T-cell (primary cell): ENCODE data around the gene GABRP. TPM values are rescaled to one million over a fixed set of nuclear protein-coding genes. Genes with fewer than 3 reads are reported as not detected.
A peak's percentile ranks its signal among the peaks of the same experiment; 100 is the strongest.

Experiments
- ATAC-seq, 4 experiments: fragments of 200-7000 bp in 3 of 4; fragments of 150-1000 bp in 1 of 4; cut with Tn5 transposase; replicated peaks in 1 of 4; 1 replicate in 3 of 4; 2 replicates in 1 of 4; pipeline ENCODE4 v1.10.0; 2021; ENCODE audit warnings: moderate library complexity in 3 of 4, mild to moderate bottlenecking in 2 of 4, moderate number of reproducible peaks in 1 of 4
- CTCF ChIA-PET, 2 donors: fragments of 300-600 bp; sonication (Branson Sonifier 250); formaldehyde crosslinking; loops; one replicate each; lab custom pipeline; 2022; ENCODE audit warnings: antibody characterized with exemption in 2 of 2; lab: Charles Lee
- POLR2A ChIA-PET, 2 donors: fragments of 300-600 bp; sonication (Branson Sonifier 250); formaldehyde crosslinking; loops; one replicate each; lab custom pipeline; 2022; ENCODE audit warnings: antibody characterized with exemption in 2 of 2; lab: Charles Lee
- DNase-seq, 35 experiments: peaks; one replicate each; pipeline versions ENCODE4 v3.0.0 to v3.0.0-alpha.2; 2013 to 2023
- H3K27ac ChIP-seq: one replicate; pipeline ENCODE4 v1.5.1; 2013; ENCODE audit warnings: low read length
- H3K27me3 ChIP-seq, 2 experiments: replicated peaks in 1 of 2; 1 replicate in 1 of 2; 2 replicates in 1 of 2; pipeline versions ENCODE4 v1.6.1 to v1.7.0; 2013; ENCODE audit warnings: low read length in 1 of 2, mixed read lengths in 1 of 2; ENCODE audit not compliant: control insufficient read depth in 2 of 2, insufficient read depth in 2 of 2; ENCODE audit errors: extremely low read depth in 1 of 2
- H3K36me3 ChIP-seq, 2 donors: 1 replicate in 1 of 2; 2 replicates in 1 of 2; pipeline versions ENCODE4 v1.6.1 to v1.7.0; 2013; ENCODE audit warnings: low read length in 1 of 2; ENCODE audit not compliant: control insufficient read depth in 2 of 2, insufficient read depth in 1 of 2; ENCODE audit errors: extremely low read depth in 1 of 2
- H3K4me1 ChIP-seq, 2 experiments: 1 replicate in 1 of 2; 2 replicates in 1 of 2; pipeline versions ENCODE4 v1.6.1 to v1.7.0; 2013; ENCODE audit warnings: low read length in 2 of 2, mixed read lengths in 1 of 2; ENCODE audit not compliant: insufficient read depth in 2 of 2, control insufficient read depth in 1 of 2; ENCODE audit errors: extremely low read depth in 1 of 2
- H3K4me3 ChIP-seq, 2 donors: 1 replicate in 1 of 2; 2 replicates in 1 of 2; pipeline versions ENCODE4 v1.5.1 to v1.7.0; 2013; ENCODE audit warnings: mild to moderate bottlenecking in 2 of 2, low read length in 1 of 2, moderate library complexity in 1 of 2; ENCODE audit not compliant: control insufficient read depth in 1 of 2; ENCODE audit errors: extremely low read depth in 1 of 2
- H3K9me3 ChIP-seq: 2 replicates; pipeline ENCODE4 v1.7.0; 2013
- H3K27ac Mint-ChIP-seq, 2 donors: one replicate each; pipeline ENCODE4 v1.8.0; 2020 to 2021; ENCODE audit warnings: mild to moderate bottlenecking in 2 of 2, mixed read lengths in 2 of 2
- H3K27me3 Mint-ChIP-seq, 2 donors: one replicate each; pipeline ENCODE4 v1.8.0; 2021 to 2022; ENCODE audit warnings: mixed read lengths in 2 of 2
- H3K36me3 Mint-ChIP-seq: one replicate; pipeline ENCODE4 v1.8.0; 2021; ENCODE audit warnings: mixed read lengths
- H3K4me1 Mint-ChIP-seq, 3 donors: one replicate each; pipeline ENCODE4 v1.8.0; 2020 to 2022; ENCODE audit warnings: mixed read lengths in 3 of 3, mild to moderate bottlenecking in 1 of 3
- H3K4me3 Mint-ChIP-seq, 3 donors: one replicate each; pipeline ENCODE4 v1.8.0; 2020 to 2022; ENCODE audit warnings: mild to moderate bottlenecking in 3 of 3, mixed read lengths in 3 of 3, moderate library complexity in 3 of 3
- H3K9me3 Mint-ChIP-seq, 3 donors: one replicate each; pipeline ENCODE4 v1.8.0; 2020 to 2022; ENCODE audit warnings: mixed read lengths in 3 of 3
- WGBS: methylation state at CpG from one replicate; pipeline ENCODE4 v1.1.5; 2013; ENCODE audit warnings: missing lambda C conversion rate; ENCODE audit not compliant: insufficient coverage; 5-methylcytosine and 5-hydroxymethylcytosine counted together
- total RNA-seq, 35 experiments: library from RNA in 6 of 35; stranded (reverse) in 6 of 35; fragments of 120-200 nt in 1 of 35; gene quantifications; one replicate each; pipeline versions ENCODE4 v1.2.1 to v1.2.4 and lab custom pipeline; 2013 to 2026

The GABRP gene
- total RNA-seq, 5 donors from 2014 or later (not counting 1 experiment from before 2014, with no cell fraction given) = 0.26 TPM; not detected in 4

DNA sequence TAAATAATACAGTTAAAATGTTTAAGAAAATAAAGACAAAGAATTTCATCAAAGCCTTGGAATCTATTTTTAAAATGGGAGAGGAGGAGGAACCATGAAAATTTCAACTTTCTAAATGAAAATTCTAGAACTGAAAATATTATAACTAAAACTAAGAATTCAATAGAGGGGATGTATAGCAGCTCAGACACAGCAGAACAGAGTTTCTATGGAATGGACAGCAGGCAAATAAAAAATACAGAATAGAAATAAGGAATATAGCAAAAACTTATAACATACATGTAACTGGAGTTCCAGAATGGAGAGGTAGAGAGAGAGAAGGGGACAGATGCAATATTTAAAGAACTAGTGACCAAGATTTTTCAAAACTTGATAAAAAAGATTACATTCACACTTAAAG is 76.9 kb downstream of the GABRP start:
- H3K4me3 Mint-ChIP-seq = peak overlapping the region in 1 of 3 donors; percentile 52
- POLR2A ChIA-PET = no interaction called here

DNA sequence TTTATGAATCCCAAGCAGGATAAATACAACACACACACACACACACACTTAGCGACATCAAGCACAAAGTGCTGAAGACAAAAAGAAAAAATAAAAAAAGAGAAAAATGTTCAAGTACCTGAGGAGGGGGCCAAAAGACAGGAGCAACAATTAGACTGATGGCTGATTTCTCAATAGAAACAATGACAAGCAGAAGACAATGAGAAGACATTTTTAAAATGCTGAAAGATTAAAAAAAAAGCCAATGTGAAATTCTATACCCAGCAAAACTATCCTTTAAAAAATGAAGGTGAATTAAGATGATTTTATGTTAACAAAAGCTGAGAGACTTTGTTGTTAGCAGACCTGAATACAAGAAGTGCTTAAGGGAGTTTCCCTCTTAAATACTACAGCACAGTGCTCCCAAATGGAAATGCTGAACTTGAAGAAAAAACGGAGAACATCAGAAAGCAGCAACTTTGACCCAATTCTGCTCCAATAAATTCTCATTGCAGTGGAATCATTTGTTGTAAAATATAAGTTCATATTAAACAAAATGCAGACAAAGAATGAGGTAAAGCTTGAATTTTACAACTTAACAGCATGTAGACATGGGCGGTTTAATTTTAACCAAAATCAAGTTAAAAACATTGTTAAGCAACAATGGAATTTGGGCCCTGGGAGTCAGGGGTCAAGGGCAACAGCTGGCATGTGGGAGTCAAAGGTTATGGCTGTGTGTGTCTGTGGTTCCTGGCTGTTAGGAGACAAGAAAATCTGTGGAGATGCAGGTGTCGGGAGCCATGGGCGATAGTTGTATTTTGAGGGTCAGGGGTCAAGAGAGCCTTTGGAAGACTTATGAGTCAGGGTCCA is 77.5 kb downstream of the GABRP start:
- DNase-seq (no peak), ATAC-seq (no peak)
- peaks cover 19 to 21% (median 20%) of the 10 kb centered on the region in 3 donors for H3K9me3 Mint-ChIP-seq
- peak overlapping the region in 1 of 3 donors; percentile 52 for H3K4me3 Mint-ChIP-seq
- Histone ChIP-seq H3K36me3 (no peaks in the 10 kb centered on the region), H3K9me3 (peaks cover 2% of the 10 kb centered on the region), H3K27me3 (peaks cover 4 to 14% of the 10 kb centered on the region in 2 experiments), H3K4me1 (peaks cover 0 to 2% of the 10 kb centered on the region in 2 experiments), H3K27ac (no peak overlapping the region), H3K4me3 (peak overlapping the region in 1 of 2 donors; percentile 47)
- H3K27ac Mint-ChIP-seq = no peak overlapping the region
- peaks cover 35 to 44% of the 10 kb centered on the region in 2 donors for H3K27me3 Mint-ChIP-seq
- 100% methylated on average over 2 of the region's 5 CpGs for WGBS
- H3K36me3 Mint-ChIP-seq = peaks cover 10% of the 10 kb centered on the region
- ChIA-PET POLR2A (no interaction called here), CTCF (no interaction called here)
- peaks cover 0 to 8% (median 6%) of the 10 kb centered on the region in 3 donors for H3K4me1 Mint-ChIP-seq

More for the DNA sequence above, 76.9 kb downstream of the GABRP start:
- H3K9me3 Mint-ChIP-seq = peaks cover 19 to 21% (median 20%) of the 10 kb centered on the region in 3 donors
- no peak overlapping the region for H3K4me3 ChIP-seq
- H3K4me1 Mint-ChIP-seq = peaks cover 0 to 8% (median 6%) of the 10 kb centered on the region in 3 donors
- peaks cover 0 to 2% of the 10 kb centered on the region in 2 experiments for H3K4me1 ChIP-seq
- H3K27me3 ChIP-seq = peaks cover 4 to 14% of the 10 kb centered on the region in 2 experiments
- DNase-seq (no peak), ATAC-seq (no peak)
- peaks cover 35 to 44% of the 10 kb centered on the region in 2 donors for H3K27me3 Mint-ChIP-seq
- no peaks in the 10 kb centered on the region for H3K36me3 ChIP-seq
- no peak overlapping the region for H3K27ac Mint-ChIP-seq
- peaks cover 2% of the 10 kb centered on the region for H3K9me3 ChIP-seq
- CTCF ChIA-PET = no interaction called here
- no peak overlapping the region for H3K27ac ChIP-seq
- peaks cover 10% of the 10 kb centered on the region for H3K36me3 Mint-ChIP-seq

DNA sequence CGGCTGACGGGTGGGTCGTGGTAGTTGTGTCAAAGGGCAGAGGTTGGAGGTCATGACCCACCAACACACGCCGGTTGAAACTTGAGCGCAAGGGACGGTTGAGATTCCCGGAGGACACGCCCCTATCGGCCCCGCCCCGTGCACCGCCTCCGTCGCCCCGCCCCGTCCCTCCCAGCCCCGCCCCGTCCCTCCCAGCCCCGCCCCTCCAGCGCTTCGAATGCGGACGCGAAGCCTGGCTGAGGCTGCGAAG is 78.1 kb downstream of the GABRP start:
- Histone ChIP-seq H3K27ac (no peak overlapping the region), H3K27me3 (peaks cover 4 to 14% of the 10 kb centered on the region in 2 experiments), H3K36me3 (no peaks in the 10 kb centered on the region), H3K4me1 (peaks cover 0 to 2% of the 10 kb centered on the region in 2 experiments), H3K9me3 (peaks cover 2% of the 10 kb centered on the region), H3K4me3 (peak overlapping the region in 1 of 2 donors; percentile 47)
- H3K36me3 Mint-ChIP-seq = peaks cover 10% of the 10 kb centered on the region
- CTCF ChIA-PET = no interaction called here
- H3K9me3 Mint-ChIP-seq = peaks cover 19 to 21% (median 20%) of the 10 kb centered on the region in 3 donors
- peak overlapping the region in 1 of 3 donors; percentile 52 for H3K4me3 Mint-ChIP-seq
- H3K4me1 Mint-ChIP-seq = peaks cover 0 to 8% (median 6%) of the 10 kb centered on the region in 3 donors
- WGBS = 74% methylated on average over 8 of the region's 26 CpGs
- H3K27ac Mint-ChIP-seq = no peak overlapping the region
- ATAC-seq (no peak), DNase-seq (no peak)
- H3K27me3 Mint-ChIP-seq = peaks cover 35 to 44% of the 10 kb centered on the region in 2 donors
- POLR2A ChIA-PET = no interaction called here

DNA sequence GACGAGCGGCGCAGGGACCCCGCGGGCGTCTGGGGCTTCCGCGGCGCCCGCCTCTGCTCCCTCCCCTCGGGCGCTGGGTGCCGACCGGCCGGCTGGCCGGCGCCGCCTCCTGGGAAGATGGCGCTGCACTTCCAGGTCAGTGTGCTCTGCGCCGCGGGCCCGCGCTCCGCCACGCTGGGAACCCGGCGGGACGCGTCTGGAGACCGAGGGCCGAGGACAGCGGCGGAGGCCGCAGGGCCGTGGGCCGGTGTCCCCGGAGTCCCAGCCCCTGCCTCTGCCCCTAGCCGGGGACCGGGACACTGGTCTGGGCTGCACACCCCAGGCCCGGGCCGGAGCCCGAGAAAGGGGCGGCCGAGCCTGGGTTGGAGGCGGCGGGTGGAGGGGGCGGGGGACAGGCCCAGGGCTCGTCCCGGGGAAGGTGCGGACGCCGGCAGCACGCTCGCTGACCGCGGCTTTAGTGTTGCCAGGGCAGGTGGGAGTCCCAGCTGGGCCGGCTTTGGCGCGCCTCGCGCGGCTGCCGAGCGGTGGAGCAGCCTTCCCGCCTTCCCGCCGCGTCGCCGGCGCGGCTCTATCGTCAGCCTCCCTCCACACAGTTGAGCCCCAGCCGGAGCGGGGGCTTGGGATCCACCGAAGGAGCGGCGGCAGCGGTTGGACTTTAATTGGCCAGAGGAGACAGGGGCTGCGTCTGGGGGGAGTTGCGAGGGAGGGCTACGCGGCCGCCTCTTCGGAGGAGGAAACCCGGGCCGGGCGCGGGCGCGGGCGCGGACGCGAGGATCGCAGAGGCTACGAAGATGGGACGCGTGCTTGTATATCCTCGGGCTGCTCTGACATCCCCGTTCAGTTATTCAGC is 78.6 kb downstream of the GABRP start, which contains the start of gene RANBP17:
Gene RANBP17, plus strand, starts transcription at position 102 of the 850 bp plus-strand sequence.
- H3K27me3 ChIP-seq = peaks cover 4 to 14% of the 10 kb centered on the region in 2 experiments
- ATAC-seq = no peak
- peaks cover 0 to 2% of the 10 kb centered on the region in 2 experiments for H3K4me1 ChIP-seq
- H3K27ac Mint-ChIP-seq = no peak within 1 kb of the TSS
- peaks cover 34 to 44% of the 10 kb centered on the region in 2 donors for H3K27me3 Mint-ChIP-seq
- no peaks in the 10 kb centered on the region for H3K36me3 ChIP-seq
- ChIA-PET CTCF (no interaction called here), POLR2A (no interaction called here)
- H3K4me1 Mint-ChIP-seq = peaks cover 0 to 8% (median 6%) of the 10 kb centered on the region in 3 donors
- H3K4me3 ChIP-seq = peak within 1 kb of the TSS in 1 of 2 donors; percentile 47
- peak within 1 kb of the TSS in 1 of 3 donors; percentile 52 for H3K4me3 Mint-ChIP-seq
- peaks cover 10% of the 10 kb centered on the region for H3K36me3 Mint-ChIP-seq
- peaks cover 2% of the 10 kb centered on the region for H3K9me3 ChIP-seq
- no peak within 1 kb of the TSS for H3K27ac ChIP-seq
- H3K9me3 Mint-ChIP-seq = peaks cover 19 to 21% (median 20%) of the 10 kb centered on the region in 3 donors
- DNase-seq = peak in 1 of 35 experiments; percentile 4
- WGBS = 11% methylated on average over 87 of the region's 102 CpGs

DNA sequence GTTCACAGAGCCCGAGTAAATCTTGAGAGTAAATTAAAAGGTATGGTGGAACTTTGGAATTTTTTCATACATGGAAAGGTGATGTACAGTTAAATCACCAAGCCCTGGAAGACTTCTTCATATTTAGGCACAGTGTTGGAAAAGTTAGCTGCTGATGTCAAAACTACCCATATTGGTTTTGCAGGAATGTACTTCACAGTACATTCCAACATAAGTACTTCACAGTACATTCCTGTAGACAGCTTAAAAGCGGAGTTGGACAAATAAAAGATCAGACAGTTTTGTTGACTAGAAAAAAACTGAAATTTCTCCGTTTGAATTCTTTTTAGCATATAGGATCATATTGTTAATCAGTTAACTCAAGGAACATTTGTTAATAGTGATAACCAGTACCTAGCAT is 80.1 kb downstream of the GABRP start:
- H3K4me3 ChIP-seq = no peak overlapping the region
- H3K9me3 ChIP-seq = peaks cover 2% of the 10 kb centered on the region
- H3K4me1 ChIP-seq = peaks cover 0 to 2% of the 10 kb centered on the region in 2 experiments
- Mint-ChIP-seq H3K36me3 (peaks cover 10% of the 10 kb centered on the region), H3K27ac (no peak overlapping the region), H3K4me1 (peaks cover 0 to 8% (median 6%) of the 10 kb centered on the region in 3 donors), H3K4me3 (no peak overlapping the region), H3K9me3 (peaks cover 16 to 21% (median 20%) of the 10 kb centered on the region in 3 donors), H3K27me3 (peaks cover 30 to 44% of the 10 kb centered on the region in 2 donors)
- DNase-seq = no peak
- no peak overlapping the region for H3K27ac ChIP-seq
- ChIA-PET CTCF (no interaction called here), POLR2A (no interaction called here)
- no peak for ATAC-seq
- WGBS = no CpG with 5 or more reads among the region's 3 CpGs
- peaks cover 4 to 14% of the 10 kb centered on the region in 2 experiments for H3K27me3 ChIP-seq
- no peaks in the 10 kb centered on the region for H3K36me3 ChIP-seq
